CD4-positive, alpha-beta memory T cell (primary cell): Measurements from ENCODE around the gene FAM3D. TPM values are rescaled to one million over a fixed set of nuclear protein-coding genes. Genes with fewer than 3 reads are reported as not detected.

ENCODE experiments used
- CTCF ChIA-PET: fragments of 350-600 bp; sonication (Branson Sonifier 250); formaldehyde crosslinking; loops from one replicate; lab custom pipeline; 2021; ENCODE audit warnings: inconsistent platforms; ENCODE audit not compliant: partially characterized antibody; lab: Charles Lee
- POLR2A ChIA-PET: fragments of 350-600 bp; sonication (Branson Sonifier 250); formaldehyde crosslinking; loops from one replicate; lab custom pipeline; 2021; ENCODE audit not compliant: partially characterized antibody; lab: Charles Lee
- DNase-seq, 5 donors: peaks; one replicate each; pipeline versions ENCODE4 v3.0.0 to v3.0.0-alpha.2; 2020 to 2022; ENCODE audit warnings: mixed read lengths in 1 of 5
- H3K27ac ChIP-seq: one replicate; pipeline ENCODE4 v1.7.0; 2013; ENCODE audit warnings: low read depth, low read length
- H3K27me3 ChIP-seq: 2 replicates; pipeline ENCODE4 v1.7.0; 2013; ENCODE audit warnings: mild to moderate bottlenecking, low read length, moderate library complexity; ENCODE audit not compliant: insufficient read depth
- H3K36me3 ChIP-seq: 2 replicates; pipeline ENCODE4 v1.7.0; 2013; ENCODE audit warnings: mild to moderate bottlenecking, low read length, moderate library complexity; ENCODE audit not compliant: insufficient read depth
- H3K4me1 ChIP-seq: 2 replicates; pipeline ENCODE4 v1.7.0; 2013; ENCODE audit warnings: mild to moderate bottlenecking, low read length, moderate library complexity; ENCODE audit not compliant: insufficient read depth
- H3K4me3 ChIP-seq, 2 donors: one replicate each; pipeline ENCODE4 v1.7.0; 2013; ENCODE audit warnings: low read length in 2 of 2, mild to moderate bottlenecking in 1 of 2
- H3K9me3 ChIP-seq, 2 donors: one replicate each; pipeline ENCODE4 v1.7.0; 2013; ENCODE audit warnings: low read length in 2 of 2, control low read depth in 1 of 2; ENCODE audit not compliant: control insufficient read depth in 1 of 2
- H3K27ac Mint-ChIP-seq, 7 donors: one replicate each; pipeline ENCODE4 v1.8.0; 2020 to 2021; ENCODE audit warnings: mixed read lengths in 7 of 7, mild to moderate bottlenecking in 6 of 7, inconsistent platforms in 3 of 7, moderate library complexity in 3 of 7
- H3K27me3 Mint-ChIP-seq, 2 donors: one replicate each; pipeline ENCODE4 v1.8.0; 2020 to 2021; ENCODE audit warnings: mixed read lengths in 2 of 2
- H3K36me3 Mint-ChIP-seq, 2 donors: one replicate each; pipeline ENCODE4 v1.8.0; 2020 to 2021; ENCODE audit warnings: mixed read lengths in 2 of 2, inconsistent platforms in 1 of 2, mild to moderate bottlenecking in 1 of 2
- H3K4me1 Mint-ChIP-seq, 4 donors: one replicate each; pipeline ENCODE4 v1.8.0; 2020 to 2021; ENCODE audit warnings: mixed read lengths in 4 of 4, mild to moderate bottlenecking in 1 of 4
- H3K4me3 Mint-ChIP-seq, 8 donors: one replicate each; pipeline ENCODE4 v1.8.0; 2020 to 2021; ENCODE audit warnings: mixed read lengths in 8 of 8, mild to moderate bottlenecking in 7 of 8, moderate library complexity in 6 of 8, inconsistent platforms in 3 of 8
- H3K9me3 Mint-ChIP-seq, 8 donors: one replicate each; pipeline ENCODE4 v1.8.0; 2020 to 2021; ENCODE audit warnings: mixed read lengths in 8 of 8, mild to moderate bottlenecking in 5 of 8, inconsistent platforms in 3 of 8, moderate library complexity in 1 of 8
- intact Hi-C: fragments of 100-400 bp; cut with micrococcal nuclease; formaldehyde crosslinking; loops from one replicate; pipeline ENCODE4 v1.15.1; 2023
- polyA plus RNA-seq, 2 donors: library from polyadenylated mRNA; unstranded; fragments of 300-500 nt; fragmentation: Illumina TruSeq; gene quantifications; one replicate each; pipeline ENCODE4 v1.2.3, GENCODE V29; 2021
- total RNA-seq, 2 experiments: library from RNA; stranded (reverse); gene quantifications; one replicate each; pipeline ENCODE4 v1.2.3, GENCODE V29; 2021

Gene FAM3D
- total and polyA plus RNA-seq, 4 experiments from 2014 or later, result not detected

GRCh38 chr3:58693940-58694850 lies 27.6 kb upstream of the FAM3D start:
- no peak overlapping the region for H3K27ac ChIP-seq
- POLR2A ChIA-PET, result interaction anchor here (0.5 kb wide), 1 partner anchor 1164 kb away, joined by 3 read pairs; no protein-coding TSS in a partner anchor

GRCh38 chr3:58692484-58692883 lies 25.9 kb upstream of the FAM3D start:
- no peak overlapping the region for H3K27ac Mint-ChIP-seq
- intact Hi-C loops, result no loop called here
- ChIA-PET CTCF (no interaction called here), POLR2A (no interaction called here)
- Histone ChIP-seq H3K9me3 (no peaks in the 10 kb centered on the region), H3K36me3 (no peaks in the 10 kb centered on the region), H3K4me3 (no peak overlapping the region), H3K27me3 (no peaks in the 10 kb centered on the region), H3K27ac (no peak overlapping the region), H3K4me1 (no peaks in the 10 kb centered on the region)
- no peak for DNase-seq
- H3K4me3 Mint-ChIP-seq, result no peak overlapping the region
- peaks cover 2 to 11% of the 10 kb centered on the region in 2 donors for H3K27me3 Mint-ChIP-seq
- no peaks in the 10 kb centered on the region for H3K4me1 Mint-ChIP-seq
- peaks cover 0 to 15% (median 6%) of the 10 kb centered on the region in 8 donors for H3K9me3 Mint-ChIP-seq
- H3K36me3 Mint-ChIP-seq, result no peaks in the 10 kb centered on the region

More at GRCh38 chr3:58693940-58694850, 27.6 kb upstream of the FAM3D start:
- Mint-ChIP-seq H3K4me3 (no peak overlapping the region), H3K4me1 (no peaks in the 10 kb centered on the region), H3K27ac (no peak overlapping the region), H3K27me3 (peaks cover 2 to 7% of the 10 kb centered on the region in 2 donors), H3K9me3 (peaks cover 0 to 15% (median 6%) of the 10 kb centered on the region in 8 donors), H3K36me3 (no peaks in the 10 kb centered on the region)
- Histone ChIP-seq H3K9me3 (no peaks in the 10 kb centered on the region), H3K4me1 (no peaks in the 10 kb centered on the region), H3K4me3 (no peak overlapping the region), H3K36me3 (no peaks in the 10 kb centered on the region), H3K27me3 (no peaks in the 10 kb centered on the region)
- DNase-seq, result no peak
- intact Hi-C loops, result no loop called here
- CTCF ChIA-PET, result interaction anchor here (0.7 to 1.8 kb wide), 2 partner anchors 9 to 11 kb away, joined by 4 read pairs; no protein-coding TSS in a partner anchor

DNA sequence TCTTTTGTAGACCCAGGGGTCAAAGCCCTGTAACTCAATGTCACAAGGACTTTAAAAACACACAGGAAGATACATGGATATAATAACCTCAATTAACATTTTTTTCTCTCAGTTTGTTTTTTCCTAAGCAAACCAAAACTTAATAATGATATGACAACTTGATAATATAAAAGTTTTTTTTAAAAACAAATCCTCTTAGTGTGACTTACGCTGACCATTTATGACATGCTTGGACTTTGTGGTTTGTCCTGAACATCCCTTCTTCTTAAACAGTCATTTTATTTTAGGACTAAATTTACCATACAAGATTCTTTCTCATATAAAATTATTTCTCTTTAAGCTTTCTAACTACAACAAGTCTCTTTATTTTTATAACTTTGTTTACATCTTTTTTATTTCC lies 25.4 kb upstream of the FAM3D start:
- Histone ChIP-seq H3K36me3 (no peaks in the 10 kb centered on the region), H3K27me3 (no peaks in the 10 kb centered on the region), H3K4me1 (no peaks in the 10 kb centered on the region), H3K27ac (no peak overlapping the region), H3K4me3 (no peak overlapping the region), H3K9me3 (no peaks in the 10 kb centered on the region)
- Mint-ChIP-seq H3K27me3 (peaks cover 2 to 11% of the 10 kb centered on the region in 2 donors), H3K27ac (no peak overlapping the region), H3K4me3 (no peak overlapping the region), H3K9me3 (peaks cover 0 to 15% (median 6%) of the 10 kb centered on the region in 8 donors), H3K36me3 (no peaks in the 10 kb centered on the region), H3K4me1 (no peaks in the 10 kb centered on the region)
- ChIA-PET CTCF (no interaction called here), POLR2A (no interaction called here)
- DNase-seq, result no peak
- intact Hi-C loops, result no loop called here

GRCh38 chr3:58690490-58690889 lies 23.9 kb upstream of the FAM3D start:
- intact Hi-C loops, result no loop called here
- H3K36me3 ChIP-seq, result no peaks in the 10 kb centered on the region
- H3K9me3 ChIP-seq, result no peaks in the 10 kb centered on the region
- Mint-ChIP-seq H3K4me3 (no peak overlapping the region), H3K4me1 (no peaks in the 10 kb centered on the region), H3K27me3 (peaks cover 3 to 9% of the 10 kb centered on the region in 2 donors), H3K27ac (no peak overlapping the region), H3K9me3 (peaks cover 0 to 15% (median 6%) of the 10 kb centered on the region in 8 donors), H3K36me3 (no peaks in the 10 kb centered on the region)
- ChIA-PET POLR2A (no interaction called here), CTCF (no interaction called here)
- DNase-seq, result no peak
- no peaks in the 10 kb centered on the region for H3K27me3 ChIP-seq
- no peak overlapping the region for H3K4me3 ChIP-seq
- no peaks in the 10 kb centered on the region for H3K4me1 ChIP-seq
- no peak overlapping the region for H3K27ac ChIP-seq

GRCh38 chr3:58688574-58688973 lies 22.0 kb upstream of the FAM3D start:
- H3K27me3 ChIP-seq, result no peaks in the 10 kb centered on the region
- Mint-ChIP-seq H3K4me3 (no peak overlapping the region), H3K36me3 (no peaks in the 10 kb centered on the region), H3K9me3 (peaks cover 0 to 16% (median 6%) of the 10 kb centered on the region in 8 donors), H3K4me1 (no peaks in the 10 kb centered on the region), H3K27me3 (peaks cover 3 to 13% of the 10 kb centered on the region in 2 donors), H3K27ac (no peak overlapping the region)
- no peaks in the 10 kb centered on the region for H3K4me1 ChIP-seq
- H3K36me3 ChIP-seq, result no peaks in the 10 kb centered on the region
- no peak overlapping the region for H3K4me3 ChIP-seq
- intact Hi-C loops, result no loop called here
- DNase-seq, result no peak
- POLR2A ChIA-PET, result no interaction called here
- no peaks in the 10 kb centered on the region for H3K9me3 ChIP-seq
- CTCF ChIA-PET, result no interaction called here
- no peak overlapping the region for H3K27ac ChIP-seq

DNA sequence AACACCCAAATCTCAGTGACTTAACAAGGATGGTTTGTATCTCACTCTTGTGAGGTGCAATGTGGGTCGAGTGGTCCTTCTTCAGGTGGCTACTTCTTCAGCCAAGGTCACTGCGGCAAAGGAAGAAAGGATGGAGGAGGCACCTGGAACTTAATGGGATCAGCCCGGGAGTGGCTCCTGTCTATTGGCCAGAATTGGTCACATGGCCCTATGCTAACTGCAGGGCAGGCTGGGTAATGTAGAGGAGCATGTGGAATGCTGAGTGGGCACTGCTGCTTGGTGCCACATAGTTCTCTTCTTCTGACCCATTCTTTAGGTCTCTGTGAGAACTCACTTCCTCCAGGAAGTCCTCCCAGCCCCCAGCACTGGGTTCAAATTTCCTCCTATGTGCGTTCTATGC lies 20.3 kb upstream of the FAM3D start:
- Mint-ChIP-seq H3K36me3 (no peaks in the 10 kb centered on the region), H3K9me3 (peaks cover 0 to 16% (median 5%) of the 10 kb centered on the region in 8 donors), H3K4me3 (no peak overlapping the region), H3K4me1 (no peaks in the 10 kb centered on the region), H3K27me3 (peaks cover 3 to 17% of the 10 kb centered on the region in 2 donors), H3K27ac (no peak overlapping the region)
- no peak for DNase-seq
- H3K9me3 ChIP-seq, result no peaks in the 10 kb centered on the region
- H3K36me3 ChIP-seq, result no peaks in the 10 kb centered on the region
- no peak overlapping the region for H3K4me3 ChIP-seq
- intact Hi-C loops, result no loop called here
- CTCF ChIA-PET, result no interaction called here
- POLR2A ChIA-PET, result no interaction called here
- no peaks in the 10 kb centered on the region for H3K4me1 ChIP-seq
- no peak overlapping the region for H3K27ac ChIP-seq
- no peaks in the 10 kb centered on the region for H3K27me3 ChIP-seq

DNA sequence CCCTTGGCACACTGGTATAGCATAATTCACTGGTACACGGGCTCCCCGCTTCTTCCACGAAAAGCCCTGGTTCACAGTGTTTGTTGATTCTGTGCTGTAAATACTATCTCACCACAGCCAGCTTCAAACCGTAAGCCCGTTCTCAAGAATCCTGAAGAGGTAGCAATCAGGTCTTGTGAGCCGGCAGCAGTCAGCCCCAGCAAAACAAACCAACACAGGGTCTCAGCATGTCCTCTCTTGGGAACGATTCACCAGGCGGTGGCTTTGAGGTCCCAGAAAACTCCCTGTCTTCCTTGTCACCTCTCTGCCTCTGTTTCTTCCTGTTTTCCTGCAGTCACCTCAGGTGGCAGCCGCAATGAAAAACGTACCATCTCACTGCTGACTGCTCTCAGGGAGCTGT lies 19.1 kb upstream of the FAM3D start:
- no peak overlapping the region for H3K27ac Mint-ChIP-seq
- no peaks in the 10 kb centered on the region for H3K9me3 ChIP-seq
- CTCF ChIA-PET, result no interaction called here
- no peak overlapping the region for H3K4me3 Mint-ChIP-seq
- intact Hi-C loops, result no loop called here
- H3K4me1 Mint-ChIP-seq, result no peaks in the 10 kb centered on the region
- peaks cover 3 to 19% of the 10 kb centered on the region in 2 donors for H3K27me3 Mint-ChIP-seq
- peaks cover 0 to 11% (median under 1%) of the 10 kb centered on the region in 8 donors for H3K9me3 Mint-ChIP-seq
- H3K36me3 Mint-ChIP-seq, result no peaks in the 10 kb centered on the region
- no peak overlapping the region for H3K27ac ChIP-seq
- H3K36me3 ChIP-seq, result no peaks in the 10 kb centered on the region
- H3K4me1 ChIP-seq, result no peaks in the 10 kb centered on the region
- no peak overlapping the region for H3K4me3 ChIP-seq
- DNase-seq, result no peak
- POLR2A ChIA-PET, result no interaction called here
- no peaks in the 10 kb centered on the region for H3K27me3 ChIP-seq
